ENCODE measurements around the gene PTPRM.

GRCh38 chr18:7914834-7915670 lies 347.9 kb downstream of the PTPRM start:
- TF ChIP-seq CTCF (IDR thresholded peaks at IDR 0.05) (no peak), POLR2A (IDR thresholded peaks at IDR 0.05) (no peak), POLR2AphosphoS5 (IDR thresholded peaks at IDR 0.05) (no peak)
